HEK293T (cell line): ENCODE measurements around the gene ASNSD1.

Experiments used
- BHLHE40 ChIP-seq: fragments of 450-650 bp; IDR thresholded peaks from 2 replicates; pipeline ENCODE4 v1.6.1; 2016; ENCODE audit warnings: mild to moderate bottlenecking, moderate library complexity, borderline replicate concordance
- CTBP1 ChIP-seq: fragments of 450-650 bp; IDR thresholded peaks from 2 replicates; pipeline ENCODE4 v1.6.1; 2016; ENCODE audit warnings: borderline replicate concordance
- ELF4 ChIP-seq: fragments of 450-650 bp; IDR thresholded peaks from 2 replicates; pipeline ENCODE4 v1.6.1; 2017; ENCODE audit warnings: antibody characterized with exemption
- FOXA1 ChIP-seq: fragments of 450-650 bp; IDR thresholded peaks from 2 replicates; pipeline ENCODE4 v1.6.1; 2016; ENCODE audit warnings: mild to moderate bottlenecking
- L3MBTL2 ChIP-seq: fragments of 450-650 bp; conservative IDR thresholded peaks from 2 replicates; pipeline ENCODE4 v1.6.1; 2016; ENCODE audit warnings: mild to moderate bottlenecking
- LEF1 ChIP-seq: fragments of 450-650 bp; IDR thresholded peaks from 2 replicates; pipeline ENCODE4 v1.6.1; 2017; ENCODE audit warnings: mild to moderate bottlenecking, borderline replicate concordance
- NFRKB ChIP-seq: fragments of 450-650 bp; IDR thresholded peaks from 2 replicates; pipeline ENCODE4 v1.6.1; 2016; ENCODE audit warnings: mild to moderate bottlenecking, moderate library complexity
- PKNOX1 ChIP-seq: fragments of 450-650 bp; IDR thresholded peaks from 2 replicates; pipeline ENCODE4 v1.6.1; 2016
- SP1 ChIP-seq: fragments of 450-650 bp; IDR thresholded peaks from 2 replicates; pipeline ENCODE4 v1.6.1; 2017
- SUZ12 ChIP-seq: fragments of 450-650 bp; IDR thresholded peaks from 2 replicates; pipeline ENCODE4 v1.6.1; 2016; ENCODE audit warnings: mild to moderate bottlenecking
- ZNF384 ChIP-seq: fragments of 450-650 bp; IDR thresholded peaks from 2 replicates; pipeline ENCODE4 v1.6.1; 2016

- TF ChIP-seq BHLHE40 (no peak), FOXA1 (no peak), LEF1 (no peak), CTBP1 (no peak), SP1 (no peak), ELF4 (no peak), L3MBTL2 (no peak), SUZ12 (no peak), NFRKB (no peak), PKNOX1 (no peak), ZNF384 (no peak)
These were observed 23.6 kb downstream of the ASNSD1 start for GRCh38 chr2:189684811-189685210.
